Esophagus (tissue), 2 donors: ENCODE measurements around the gene CDS2. TPM values are rescaled to one million over a fixed set of nuclear protein-coding genes. Genes with fewer than 3 reads are reported as not detected.

Experiments used
- H3K27ac ChIP-seq, 2 donors: one replicate each; pipeline ENCODE4 v1.5.1; 2013; ENCODE audit warnings: low read depth in 2 of 2, mild to moderate bottlenecking in 2 of 2, inconsistent platforms in 1 of 2, low read length in 1 of 2, moderate library complexity in 1 of 2
- H3K27me3 ChIP-seq, 2 donors: one replicate each; pipeline ENCODE4 v1.6.1; 2013; ENCODE audit warnings: low read length in 2 of 2, control low read depth in 1 of 2, mild to moderate bottlenecking in 1 of 2; ENCODE audit not compliant: insufficient read depth in 2 of 2, control insufficient read depth in 1 of 2
- H3K36me3 ChIP-seq, 2 donors: one replicate each; pipeline ENCODE4 v1.6.1; 2013; ENCODE audit warnings: low read length in 1 of 2; ENCODE audit not compliant: control insufficient read depth in 2 of 2, insufficient read depth in 2 of 2
- H3K4me1 ChIP-seq, 2 donors: one replicate each; pipeline ENCODE4 v1.6.1; 2013; ENCODE audit warnings: low read length in 1 of 2; ENCODE audit not compliant: control insufficient read depth in 2 of 2, insufficient read depth in 2 of 2
- H3K4me3 ChIP-seq, 2 donors: one replicate each; pipeline ENCODE4 v1.5.1; 2013; ENCODE audit warnings: low read length in 2 of 2, mild to moderate bottlenecking in 2 of 2, low read depth in 1 of 2, moderate library complexity in 1 of 2
- H3K9me3 ChIP-seq, 2 donors: one replicate each; pipeline ENCODE4 v1.6.1; 2013; ENCODE audit warnings: mild to moderate bottlenecking in 2 of 2, low read depth in 1 of 2, low read length in 1 of 2, moderate library complexity in 1 of 2; ENCODE audit not compliant: control insufficient read depth in 2 of 2, insufficient read depth in 1 of 2
- WGBS, 2 donors: extraction: QIAGEN DNeasy Blood & Tissue Kit; methylation state at CpG; one replicate each; pipeline ENCODE4 v1.1.7; 2013; 5-methylcytosine and 5-hydroxymethylcytosine counted together
- polyA plus RNA-seq, 2 donors: library from polyadenylated mRNA; stranded (reverse); fragments of 200-250 nt; gene quantifications; one replicate each; pipeline ENCODE4 v1.2.3, GENCODE V29; 2013
- donor health status: healthy with polysubstance abuse.
- donor health status: Bipolar disorder and iron deficiency.

Gene CDS2
- polyA plus RNA-seq, 2 donors: 5.1 to 7.3 TPM

GRCh38 chr20:5214826-5215225, 88.0 kb downstream of the CDS2 start:
- Histone ChIP-seq H3K4me3 (no peak overlapping the region), H3K27me3 (no peaks in the 10 kb centered on the region), H3K36me3 (peaks cover 0 to 3% of the 10 kb centered on the region in 2 donors), H3K9me3 (no peaks in the 10 kb centered on the region), H3K4me1 (no peaks in the 10 kb centered on the region), H3K27ac (no peak overlapping the region)
- 85 to 87% methylated on average over 3 of the region's 3 CpGs for WGBS, 2 donors

GRCh38 chr20:5215672-5216304, 89.0 kb downstream of the CDS2 start:
- no peak overlapping the region for H3K27ac ChIP-seq

GRCh38 chr20:5216663-5217062, 89.9 kb downstream of the CDS2 start:
- no peaks in the 10 kb centered on the region for H3K9me3 ChIP-seq
- no peaks in the 10 kb centered on the region for H3K27me3 ChIP-seq
- H3K27ac ChIP-seq: no peak overlapping the region
- no peaks in the 10 kb centered on the region for H3K4me1 ChIP-seq
- peaks cover 0 to 3% of the 10 kb centered on the region in 2 donors for H3K36me3 ChIP-seq
- H3K4me3 ChIP-seq: no peak overlapping the region
- WGBS, 2 donors: 87 to 88% methylated on average over 3 of the region's 3 CpGs

More at GRCh38 chr20:5215672-5216304, 89.0 kb downstream of the CDS2 start:
- Histone ChIP-seq H3K27me3 (no peaks in the 10 kb centered on the region), H3K4me3 (no peak overlapping the region), H3K9me3 (no peaks in the 10 kb centered on the region), H3K4me1 (no peaks in the 10 kb centered on the region), H3K36me3 (peaks cover 0 to 3% of the 10 kb centered on the region in 2 donors)
- 69% methylated on average over 4 of the region's 4 CpGs for WGBS, 2 donors

- H3K9me3 ChIP-seq: no peaks in the 10 kb centered on the region
- H3K27ac ChIP-seq: no peak overlapping the region
- H3K4me3 ChIP-seq: no peak overlapping the region
- H3K36me3 ChIP-seq: no peaks in the 10 kb centered on the region
- 89 to 93% methylated on average over 4 of the region's 4 CpGs for WGBS, 2 donors
- no peaks in the 10 kb centered on the region for H3K27me3 ChIP-seq
- no peaks in the 10 kb centered on the region for H3K4me1 ChIP-seq
Observed at GRCh38 chr20:5217616-5218015, 90.8 kb downstream of the CDS2 start.

- 60 to 65% methylated on average over 7 of the region's 7 CpGs for WGBS, 2 donors
- no peaks in the 10 kb centered on the region for H3K27me3 ChIP-seq
- no peaks in the 10 kb centered on the region for H3K36me3 ChIP-seq
- H3K9me3 ChIP-seq: no peaks in the 10 kb centered on the region
- H3K4me1 ChIP-seq: no peaks in the 10 kb centered on the region
- H3K27ac ChIP-seq: no peak overlapping the region
- H3K4me3 ChIP-seq: no peak overlapping the region
Observed at GRCh38 chr20:5220321-5221060, 93.7 kb downstream of the CDS2 start.

- H3K36me3 ChIP-seq: no peaks in the 10 kb centered on the region
- no peaks in the 10 kb centered on the region for H3K4me1 ChIP-seq
- 87 to 93% methylated on average over 4 of the region's 4 CpGs for WGBS, 2 donors
- H3K4me3 ChIP-seq: no peak overlapping the region
- H3K27me3 ChIP-seq: no peaks in the 10 kb centered on the region
- H3K9me3 ChIP-seq: no peaks in the 10 kb centered on the region
- H3K27ac ChIP-seq: no peak overlapping the region
Observed at GRCh38 chr20:5221061-5221430, 94.2 kb downstream of the CDS2 start.

- 30 to 32% methylated on average over 11 of the region's 11 CpGs for WGBS, 2 donors
- Histone ChIP-seq H3K4me1 (no peaks in the 10 kb centered on the region), H3K4me3 (no peak overlapping the region), H3K36me3 (no peaks in the 10 kb centered on the region), H3K27ac (no peak overlapping the region), H3K27me3 (no peaks in the 10 kb centered on the region), H3K9me3 (no peaks in the 10 kb centered on the region)
Observed at GRCh38 chr20:5222919-5223634, 96.3 kb downstream of the CDS2 start.

- 65 to 75% methylated on average over 4 of the region's 4 CpGs for WGBS, 2 donors
- H3K27ac ChIP-seq: no peak overlapping the region
- no peaks in the 10 kb centered on the region for H3K27me3 ChIP-seq
- no peaks in the 10 kb centered on the region for H3K36me3 ChIP-seq
- no peak overlapping the region for H3K4me3 ChIP-seq
- no peaks in the 10 kb centered on the region for H3K4me1 ChIP-seq
- no peaks in the 10 kb centered on the region for H3K9me3 ChIP-seq
Observed at GRCh38 chr20:5230544-5230943, 103.7 kb downstream of the CDS2 start.

GRCh38 chr20:5234158-5234557, 107.3 kb downstream of the CDS2 start:
- Histone ChIP-seq H3K36me3 (no peaks in the 10 kb centered on the region), H3K4me3 (no peak overlapping the region), H3K9me3 (no peaks in the 10 kb centered on the region), H3K4me1 (no peaks in the 10 kb centered on the region), H3K27me3 (no peaks in the 10 kb centered on the region), H3K27ac (no peak overlapping the region)
- WGBS, 2 donors: 18% methylated on average over 1 of the region's 1 CpG
